D341Med (cell line): ENCODE measurements around the gene HINT3.
A peak's percentile ranks its signal among the peaks of the same experiment; 100 is the strongest.
"Not testable (repeated sequence)": the region's sequence is repeated elsewhere in the genome, so short reads cannot be mapped to it uniquely, and the experiment has no call there.

Experiments used
- DNase-seq: peaks from one replicate; pipeline ENCODE4 v3.0.0; 2012; ENCODE audit warnings: low spot score

The HINT3 gene

DNA sequence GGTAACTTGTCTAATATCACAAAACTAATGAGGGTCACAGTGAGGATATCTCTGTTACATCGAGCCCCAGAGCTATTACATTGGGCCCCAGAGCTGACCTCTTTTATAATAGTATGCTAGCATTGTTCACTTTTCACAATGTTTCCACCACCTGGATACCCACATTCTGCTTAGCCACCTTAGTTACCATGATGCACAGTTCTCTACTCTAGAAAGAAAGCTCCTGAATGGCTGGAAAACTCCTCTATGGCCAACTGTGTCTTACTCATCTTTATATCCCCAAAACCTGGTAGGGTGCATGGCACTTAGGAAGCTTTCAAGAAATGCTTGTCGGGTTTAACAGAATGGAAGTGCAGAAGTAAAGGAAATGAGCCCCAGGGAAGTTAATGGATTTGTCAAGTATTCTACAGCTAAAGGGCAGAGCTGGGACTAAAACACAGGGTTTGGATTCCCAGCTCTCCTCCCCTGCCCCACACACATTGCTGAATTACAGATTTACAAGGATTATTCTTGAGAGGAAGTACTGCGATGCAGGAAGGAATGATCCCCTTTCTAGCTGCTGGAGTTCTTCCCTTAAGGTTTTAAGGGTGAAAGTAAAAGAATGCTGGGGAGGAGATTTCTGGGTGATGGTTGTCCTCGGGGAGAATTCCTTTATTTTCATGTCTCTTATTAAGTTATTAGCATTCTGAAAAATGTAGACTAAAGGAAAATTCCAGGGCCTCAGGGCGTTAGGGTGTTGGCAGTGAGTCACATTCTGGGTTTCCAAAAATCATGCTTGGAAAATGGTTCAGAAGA lies 16.1 kb upstream of the HINT3 start:
- DNase-seq = no peak

- DNase-seq = no peak
These were observed 13.7 kb upstream of the HINT3 start for GRCh38 chr6:125942672-125943527.

DNA sequence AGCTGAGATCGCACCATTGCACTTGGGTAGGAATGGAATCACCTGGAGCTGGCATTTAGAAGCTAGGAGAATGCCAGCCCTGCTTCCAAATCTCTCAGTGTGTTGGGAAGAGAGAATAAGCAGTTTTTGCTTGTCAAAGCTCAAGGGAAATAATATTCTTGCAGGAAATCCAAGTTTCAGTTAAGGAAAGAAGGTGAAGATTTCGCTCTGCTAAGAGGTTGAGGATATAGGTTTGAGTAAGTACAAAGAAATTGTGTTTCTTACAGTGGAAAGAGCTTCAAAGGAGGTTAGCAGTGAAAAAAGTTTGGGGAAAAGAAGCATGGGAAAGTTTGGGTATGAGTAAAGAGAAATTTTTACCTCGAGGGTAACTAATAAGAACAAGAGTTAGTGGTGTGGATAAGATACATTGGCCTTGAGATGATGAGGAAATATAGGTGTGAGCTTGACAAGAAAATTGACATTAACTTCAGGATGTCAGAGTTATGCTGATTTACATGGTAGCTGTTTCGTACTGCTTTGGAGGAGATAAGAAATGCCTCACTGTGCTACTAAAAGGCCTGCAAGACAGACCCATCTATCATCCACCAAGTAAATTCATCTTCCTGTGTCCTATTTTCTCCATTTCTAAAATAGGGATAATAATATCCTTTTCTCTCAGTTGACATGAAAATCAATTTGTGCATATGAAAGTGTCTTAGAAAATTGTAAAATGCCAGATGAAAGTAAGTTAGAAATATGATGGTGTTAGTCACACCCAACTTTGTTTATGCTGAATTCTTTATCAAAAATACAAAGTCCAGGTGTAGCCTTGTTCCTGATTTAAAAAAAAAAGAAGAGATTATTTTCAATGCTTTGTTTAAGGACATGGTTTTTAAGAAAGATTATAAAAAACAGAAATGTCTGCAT lies 12.8 kb upstream of the HINT3 start:
- DNase-seq = no peak

DNA sequence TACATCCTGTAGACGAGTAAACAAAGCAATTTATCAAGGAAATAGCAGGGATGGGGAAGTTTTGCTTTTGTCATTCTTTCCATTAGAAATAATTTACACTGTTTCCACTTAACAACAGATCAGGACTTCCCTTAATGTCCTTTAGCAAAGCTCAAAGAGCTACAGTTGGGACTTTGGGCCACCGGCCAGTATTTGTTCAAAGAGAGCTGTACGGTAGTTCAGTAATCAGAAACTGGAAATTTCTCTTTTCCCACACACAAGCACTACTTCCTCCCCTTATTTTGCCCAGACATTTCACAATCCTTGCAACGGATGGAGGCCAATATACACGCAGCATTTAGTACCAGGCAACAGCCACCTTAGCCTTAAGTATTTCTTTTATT lies 12.1 kb upstream of the HINT3 start:
- DNase-seq = no peak

- DNase-seq = no peak
These were observed 11.7 kb upstream of the HINT3 start for GRCh38 chr6:125944896-125945295.

- no peak for DNase-seq
These were observed 11.0 kb upstream of the HINT3 start for GRCh38 chr6:125945378-125946141.

- DNase-seq = no peak
These were observed 9.0 kb upstream of the HINT3 start for GRCh38 chr6:125947615-125948014.

DNA sequence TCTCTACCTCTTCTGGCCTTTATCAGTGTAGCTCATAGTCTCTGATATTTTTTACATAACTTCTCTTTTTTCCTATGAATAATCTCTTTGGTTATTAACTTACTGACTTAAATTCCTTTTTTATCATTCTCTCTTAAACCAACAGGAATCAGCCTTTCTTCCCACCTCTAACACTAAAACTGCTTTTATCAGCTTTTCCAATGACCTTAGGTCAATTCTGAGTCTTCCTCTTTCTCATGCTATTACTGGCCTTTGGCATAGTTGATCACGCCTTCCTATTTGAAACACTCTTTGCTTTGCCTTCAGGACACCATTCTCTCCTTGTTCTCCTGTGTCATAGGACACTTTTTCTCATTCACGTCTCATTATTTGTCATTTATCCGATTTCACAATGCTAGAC lies 8.1 kb upstream of the HINT3 start:
- DNase-seq = no peak

- DNase-seq = no peak
These were observed 7.5 kb upstream of the HINT3 start for GRCh38 chr6:125949069-125949468.

- DNase-seq = no peak
These were observed 6.3 kb upstream of the HINT3 start for GRCh38 chr6:125950293-125950692.

GRCh38 chr6:125950716-125951115 lies 5.9 kb upstream of the HINT3 start:
- not testable (repeated sequence) for DNase-seq

GRCh38 chr6:125951323-125951722 lies 5.2 kb upstream of the HINT3 start:
- no peak for DNase-seq

DNA sequence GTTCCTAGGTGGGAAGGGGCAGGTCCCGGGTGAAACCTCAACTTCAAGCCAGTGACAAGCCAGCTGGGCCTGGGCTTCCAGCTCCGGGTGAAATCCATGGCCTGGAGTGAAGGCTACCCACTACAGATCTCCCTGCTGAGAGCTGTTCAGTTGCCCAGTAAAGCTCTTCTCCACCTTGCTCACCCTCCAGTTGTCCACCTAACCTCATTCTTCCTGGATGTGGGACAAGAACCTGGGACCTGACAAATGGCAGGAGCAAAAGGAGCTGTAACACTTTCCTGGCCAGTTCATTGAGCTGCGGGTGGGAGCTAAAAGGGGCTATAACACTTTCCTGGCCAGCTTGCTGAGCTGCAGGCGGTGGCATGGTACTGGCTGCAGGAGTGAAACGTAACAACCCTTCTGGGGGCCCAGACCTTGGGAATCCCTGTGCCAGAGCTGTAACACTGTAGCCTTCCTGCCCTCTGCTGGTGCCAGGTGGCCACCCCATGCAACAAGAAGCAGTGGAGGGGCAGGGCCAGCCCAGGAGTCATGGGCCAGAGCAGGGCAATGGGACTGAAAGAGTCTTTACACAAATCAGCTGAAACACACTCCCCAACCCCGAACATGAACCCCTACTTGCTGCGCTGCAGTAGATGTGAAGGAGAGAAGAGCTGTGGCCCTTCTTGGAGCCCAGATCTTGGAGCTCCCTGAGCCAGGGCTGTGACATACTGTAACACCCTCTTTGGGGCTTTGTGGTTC lies 3.6 kb upstream of the HINT3 start:
- DNase-seq = peak; percentile 53

DNA sequence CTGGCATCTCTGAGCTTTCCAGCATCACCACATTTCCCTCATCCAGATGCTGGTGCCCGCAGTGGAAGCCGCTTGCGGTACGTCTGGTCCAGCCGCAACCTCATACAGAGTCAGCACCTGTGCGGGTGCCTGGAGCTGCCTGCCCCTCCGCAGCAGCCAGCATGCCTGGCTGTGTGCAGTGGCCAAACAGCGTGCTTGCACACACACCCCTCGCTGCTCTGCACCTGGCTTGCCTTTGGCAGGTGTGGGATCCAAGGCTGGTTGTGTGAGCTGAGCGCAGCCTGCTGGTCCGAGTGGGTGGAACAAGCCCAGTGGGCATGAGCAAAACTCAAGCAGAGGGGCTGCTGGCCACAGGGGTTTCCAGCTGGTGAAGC lies 3.1 kb upstream of the HINT3 start:
- DNase-seq = no peak

- DNase-seq = no peak
These were observed 1.7 kb upstream of the HINT3 start for GRCh38 chr6:125954735-125955339.

DNA sequence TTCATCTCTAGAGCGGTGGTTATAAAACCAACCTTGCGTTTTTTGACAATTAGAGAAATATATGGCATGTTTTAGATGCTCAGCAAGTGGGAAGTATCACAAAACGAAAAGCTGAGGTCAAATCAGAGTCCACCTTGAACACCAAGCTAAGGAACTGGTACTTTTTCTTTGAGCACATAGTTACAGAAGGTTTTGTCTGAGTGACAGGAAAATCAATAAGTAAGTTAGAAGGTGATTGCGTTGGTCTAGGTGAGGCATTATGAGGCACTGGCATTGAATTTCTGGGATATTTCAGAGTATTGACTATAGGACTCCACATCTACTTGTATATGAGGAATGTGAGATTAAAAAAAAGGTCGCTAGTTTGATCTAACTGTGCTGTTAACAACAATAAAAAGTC lies 597 bp upstream of the HINT3 start:
- no peak for DNase-seq

- DNase-seq = no peak
These were observed 772 bp downstream of the HINT3 start for GRCh38 chr6:125957391-125957693.

DNA sequence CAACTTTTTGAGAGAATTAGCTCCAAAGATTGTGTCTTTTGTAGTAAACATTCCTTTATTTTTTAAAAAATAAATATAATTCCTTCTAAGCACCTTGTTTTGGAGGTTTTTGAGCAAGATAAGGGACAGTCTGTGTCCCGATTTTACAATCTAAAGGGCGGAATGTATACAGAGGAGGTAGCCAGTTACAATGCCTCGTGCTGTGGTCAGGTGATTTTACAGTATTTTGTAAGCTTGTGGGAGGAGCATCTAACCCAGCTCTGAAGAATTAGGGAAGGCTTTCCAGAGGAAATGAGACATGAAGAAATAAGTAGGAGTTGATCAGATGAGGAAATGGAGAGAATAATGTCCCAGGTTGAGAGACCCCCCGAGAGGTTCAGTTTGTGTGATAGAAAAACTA lies 1.3 kb downstream of the HINT3 start:
- no peak for DNase-seq

DNA sequence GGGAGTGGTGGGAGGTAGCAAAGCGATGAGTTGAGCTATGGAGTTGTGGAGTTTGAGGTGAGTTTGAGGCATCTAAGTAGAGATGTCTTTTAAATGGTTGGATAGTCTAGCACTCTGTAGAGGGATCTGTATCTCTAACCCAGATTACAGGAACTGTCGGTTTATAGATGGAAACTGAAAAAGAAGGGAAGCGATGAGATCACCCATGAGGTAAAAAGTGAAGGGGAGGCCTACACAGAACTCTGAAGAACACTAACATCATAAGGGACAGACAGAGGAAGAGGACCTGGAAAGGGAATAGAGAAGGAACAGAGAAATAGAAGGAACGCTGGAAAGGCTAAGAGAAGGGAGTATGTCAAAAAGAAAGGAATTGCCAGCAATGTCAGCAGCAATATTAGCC lies 2.5 kb downstream of the HINT3 start:
- DNase-seq = no peak

- DNase-seq = no peak
These were observed 4.5 kb downstream of the HINT3 start for GRCh38 chr6:125961117-125961516.
